ENCODE data around the gene SMIM45.

SMIM45 gene

DNA sequence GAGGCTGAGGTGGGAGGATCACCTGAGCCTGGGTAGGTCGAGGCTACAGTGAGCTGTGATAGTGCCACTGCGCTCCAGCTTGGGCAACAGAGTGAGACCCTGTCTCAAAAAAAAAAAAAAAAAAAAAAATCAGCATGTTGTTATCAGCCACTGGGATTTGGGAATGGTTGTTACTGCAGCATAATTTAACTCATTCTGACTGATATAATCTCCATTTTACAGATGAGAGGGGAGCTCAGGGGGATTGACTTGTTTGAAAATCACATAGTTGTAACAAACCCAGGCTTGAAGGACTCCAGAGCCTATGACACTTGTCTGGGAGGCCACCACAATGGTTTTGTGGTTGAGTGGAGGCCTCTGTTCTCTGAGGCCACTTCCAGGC is 14.3 kb downstream of the SMIM45 start:
- no peak for DNase-seq (ENCODE audit: insufficient read length, low spot score)

GRCh38 chr22:41966607-41967240 is 14.8 kb downstream of the SMIM45 start:
- FAIRE-seq (peak; percentile 87), DNase-seq (ENCODE audit: insufficient read length, low spot score) (peak; percentile 49)
- no peak for TF ChIP-seq POLR2AphosphoS5 (IDR thresholded peaks at IDR 0.05; ENCODE audit: low read depth, low read length)
- no peak for TF ChIP-seq POU2F2 (IDR thresholded peaks at IDR 0.05; ENCODE audit: low read depth, low read length)
- TF ChIP-seq PAX5 (IDR thresholded peaks at IDR 0.05; ENCODE audit: insufficient read depth, low read length, severe bottlenecking), result no peak
- no peak for TF ChIP-seq POLR2A (IDR thresholded peaks at IDR 0.05; ENCODE audit: low read depth, low read length)
- no peak for TF ChIP-seq SPI1 (IDR thresholded peaks at IDR 0.05; ENCODE audit: low read depth, low read length)
- TF ChIP-seq TAF1 (IDR thresholded peaks at IDR 0.05; ENCODE audit: low read depth, low read length), result no peak

More for the DNA sequence above, 14.3 kb downstream of the SMIM45 start:
- TF ChIP-seq POU2F2 (IDR thresholded peaks at IDR 0.05; ENCODE audit: low read depth, low read length) (no peak), SPI1 (IDR thresholded peaks at IDR 0.05; ENCODE audit: low read depth, low read length) (no peak), PAX5 (IDR thresholded peaks at IDR 0.05; ENCODE audit: insufficient read depth, low read length, severe bottlenecking) (no peak), POLR2AphosphoS5 (IDR thresholded peaks at IDR 0.05; ENCODE audit: low read depth, low read length) (no peak), POLR2A (IDR thresholded peaks at IDR 0.05; ENCODE audit: low read depth, low read length) (no peak), TAF1 (IDR thresholded peaks at IDR 0.05; ENCODE audit: low read depth, low read length) (no peak)
- no peak for FAIRE-seq

DNA sequence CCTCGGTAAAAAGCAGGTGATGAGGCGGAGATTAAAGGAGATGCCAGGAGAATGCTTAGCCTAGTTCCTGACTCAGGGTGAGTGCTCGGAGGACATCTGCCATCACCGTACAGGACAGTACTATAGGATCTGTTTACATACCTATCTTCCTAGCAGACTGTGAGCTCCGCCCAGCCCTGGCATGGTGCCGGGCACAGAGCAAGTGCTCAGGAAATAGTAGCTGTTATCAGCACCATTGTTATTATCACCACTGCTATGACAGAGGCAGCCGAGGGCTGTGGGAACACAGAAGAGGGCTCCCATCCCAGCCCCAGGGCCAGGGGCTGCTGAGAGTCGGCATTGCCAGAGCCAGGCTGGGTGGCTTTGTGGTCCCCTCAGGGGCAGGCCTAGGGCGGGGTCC is 16.7 kb downstream of the SMIM45 start:
- TF ChIP-seq TAF1 (IDR thresholded peaks at IDR 0.05; ENCODE audit: low read depth, low read length) (no peak), POLR2A (IDR thresholded peaks at IDR 0.05; ENCODE audit: low read depth, low read length) (no peak), POU2F2 (IDR thresholded peaks at IDR 0.05; ENCODE audit: low read depth, low read length) (no peak), SPI1 (IDR thresholded peaks at IDR 0.05; ENCODE audit: low read depth, low read length) (no peak), PAX5 (IDR thresholded peaks at IDR 0.05; ENCODE audit: insufficient read depth, low read length, severe bottlenecking) (no peak), POLR2AphosphoS5 (IDR thresholded peaks at IDR 0.05; ENCODE audit: low read depth, low read length) (no peak)
- FAIRE-seq (no peak), DNase-seq (ENCODE audit: insufficient read length, low spot score) (no peak)

- no peak for DNase-seq (ENCODE audit: insufficient read length, low spot score)
- no peak for TF ChIP-seq TAF1 (IDR thresholded peaks at IDR 0.05; ENCODE audit: low read depth, low read length)
- FAIRE-seq, result no peak
Observed at GRCh38 chr22:41969110-41969646, 17.2 kb downstream of the SMIM45 start, which contains the start of gene SEPTIN3. SEPTIN3 (plus strand) TSS chr22:41969443; CDS start chr22:41971493, 2,050 bp downstream.

GRCh38 chr22:41970601-41971000 is 18.7 kb downstream of the SMIM45 start:
- no peak for DNase-seq (ENCODE audit: insufficient read length, low spot score)
- TF ChIP-seq POLR2A (IDR thresholded peaks at IDR 0.05; ENCODE audit: low read depth, low read length) (no peak), POLR2AphosphoS5 (IDR thresholded peaks at IDR 0.05; ENCODE audit: low read depth, low read length) (no peak), SPI1 (IDR thresholded peaks at IDR 0.05; ENCODE audit: low read depth, low read length) (no peak), TAF1 (IDR thresholded peaks at IDR 0.05; ENCODE audit: low read depth, low read length) (no peak), PAX5 (IDR thresholded peaks at IDR 0.05; ENCODE audit: insufficient read depth, low read length, severe bottlenecking) (no peak), POU2F2 (IDR thresholded peaks at IDR 0.05; ENCODE audit: low read depth, low read length) (no peak)
- FAIRE-seq, result no peak

DNA sequence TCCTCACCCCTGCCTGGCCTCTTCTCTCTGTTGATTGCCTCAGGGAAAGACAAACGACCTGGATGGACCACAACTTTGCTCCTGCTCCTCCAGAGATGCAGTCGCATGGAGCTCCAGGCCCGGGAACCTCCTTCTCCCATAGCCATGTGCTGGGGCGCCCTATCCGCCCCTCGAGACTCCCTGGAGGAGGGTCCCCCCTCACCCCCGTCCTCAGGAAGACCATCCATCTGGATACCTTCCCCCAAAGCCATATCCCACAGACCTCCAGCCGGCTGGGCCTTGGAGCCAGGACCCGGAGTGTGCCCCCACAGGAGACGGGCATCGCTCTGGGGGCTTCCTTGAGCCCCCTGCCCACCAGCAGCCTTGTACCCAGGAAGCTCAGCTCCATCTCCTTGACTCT is 19.5 kb downstream of the SMIM45 start:
- DNase-seq (ENCODE audit: insufficient read length, low spot score), result no peak
- TF ChIP-seq SPI1 (IDR thresholded peaks at IDR 0.05; ENCODE audit: low read depth, low read length) (no peak), PAX5 (IDR thresholded peaks at IDR 0.05; ENCODE audit: insufficient read depth, low read length, severe bottlenecking) (no peak), POLR2A (IDR thresholded peaks at IDR 0.05; ENCODE audit: low read depth, low read length) (no peak)
- no peak for FAIRE-seq

- no peak for FAIRE-seq
- no peak for DNase-seq (ENCODE audit: insufficient read length, low spot score)
- no peak for TF ChIP-seq TAF1 (IDR thresholded peaks at IDR 0.05; ENCODE audit: low read depth, low read length)
- no peak for TF ChIP-seq SPI1 (IDR thresholded peaks at IDR 0.05; ENCODE audit: low read depth, low read length)
- no peak for TF ChIP-seq POLR2AphosphoS5 (IDR thresholded peaks at IDR 0.05; ENCODE audit: low read depth, low read length)
- TF ChIP-seq PAX5 (IDR thresholded peaks at IDR 0.05; ENCODE audit: insufficient read depth, low read length, severe bottlenecking), result no peak
Observed at GRCh38 chr22:41974691-41975290, 22.8 kb downstream of the SMIM45 start.

DNA sequence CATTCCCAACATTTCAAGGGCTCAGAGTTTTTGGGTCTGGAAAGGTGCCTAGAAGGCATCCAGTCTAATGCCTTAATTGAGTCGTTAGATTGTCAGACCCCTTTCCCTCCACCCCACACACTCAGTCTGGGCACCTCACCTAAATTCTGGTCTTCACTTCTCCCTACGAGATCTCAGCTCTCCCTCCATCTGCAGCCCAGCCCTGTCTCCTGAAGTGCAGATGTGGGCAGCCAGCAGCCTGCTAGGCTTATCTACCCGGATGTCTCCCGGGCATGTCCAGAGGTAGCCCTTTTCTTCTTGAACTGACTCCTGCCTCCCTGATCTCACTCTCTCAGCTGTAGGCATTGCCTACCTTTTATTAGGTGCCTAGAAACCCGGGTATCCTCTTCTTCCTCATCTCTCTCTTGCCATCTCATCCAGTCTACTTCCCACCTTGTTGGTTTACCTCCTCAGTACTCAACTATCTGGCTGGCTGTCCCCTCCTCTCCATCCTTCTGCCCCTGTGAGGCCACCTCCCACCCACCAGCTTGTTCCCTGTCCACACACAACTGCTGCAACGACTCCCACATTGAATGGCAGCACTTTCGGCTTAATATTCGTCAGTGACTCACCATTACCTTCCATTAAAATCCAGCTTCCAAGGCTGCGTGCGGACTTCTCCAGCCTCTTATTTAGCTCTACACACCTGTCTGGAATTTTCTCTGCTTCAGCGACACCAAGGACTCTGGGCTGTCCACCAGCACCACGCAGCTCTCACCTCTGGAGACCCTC is 23.5 kb downstream of the SMIM45 start:
- TF ChIP-seq POU2F2 (IDR thresholded peaks at IDR 0.05; ENCODE audit: low read depth, low read length) (no peak), TAF1 (IDR thresholded peaks at IDR 0.05; ENCODE audit: low read depth, low read length) (no peak), POLR2A (IDR thresholded peaks at IDR 0.05; ENCODE audit: low read depth, low read length) (no peak), PAX5 (IDR thresholded peaks at IDR 0.05; ENCODE audit: insufficient read depth, low read length, severe bottlenecking) (no peak), POLR2AphosphoS5 (IDR thresholded peaks at IDR 0.05; ENCODE audit: low read depth, low read length) (no peak), SPI1 (IDR thresholded peaks at IDR 0.05; ENCODE audit: low read depth, low read length) (no peak)
- DNase-seq (ENCODE audit: insufficient read length, low spot score) (no peak), FAIRE-seq (peak; percentile 57)

GRCh38 chr22:41976070-41976901 is 24.3 kb downstream of the SMIM45 start:
- TF ChIP-seq POLR2AphosphoS5 (IDR thresholded peaks at IDR 0.05; ENCODE audit: low read depth, low read length) (no peak), POLR2A (IDR thresholded peaks at IDR 0.05; ENCODE audit: low read depth, low read length) (no peak), PAX5 (IDR thresholded peaks at IDR 0.05; ENCODE audit: insufficient read depth, low read length, severe bottlenecking) (no peak), POU2F2 (IDR thresholded peaks at IDR 0.05; ENCODE audit: low read depth, low read length) (no peak), SPI1 (IDR thresholded peaks at IDR 0.05; ENCODE audit: low read depth, low read length) (no peak), TAF1 (IDR thresholded peaks at IDR 0.05; ENCODE audit: low read depth, low read length) (no peak)
- FAIRE-seq, result peak; percentile 35
- DNase-seq (ENCODE audit: insufficient read length, low spot score), result peak; percentile 54
